SK-N-MC (cell line): Measurements from ENCODE around the gene TNRC6B.

Source experiments
- EZH2 ChIP-seq: fragments of 200-600 bp; sonication (generic); IDR thresholded peaks from one replicate; pipeline ENCODE4 v1.6.1; 2017; ENCODE audit warnings: antibody characterized with exemption
- FOXP2 ChIP-seq: optimal IDR thresholded peaks from 2 replicates; pipeline ENCODE3; 2011; ENCODE audit warnings: mild to moderate bottlenecking, moderate library complexity; ENCODE audit not compliant: insufficient read depth; ENCODE audit errors: extremely low read length, control extremely low read depth
- POLR2AphosphoS5 ChIP-seq: IDR thresholded peaks from 2 replicates; pipeline ENCODE4 v1.6.1; 2012; ENCODE audit warnings: mild to moderate bottlenecking, low read depth, low read length, borderline replicate concordance

- TF ChIP-seq POLR2AphosphoS5: no peak
- no peak for TF ChIP-seq EZH2
- TF ChIP-seq FOXP2: no peak
Measured at GRCh38 chr22:40263191-40263590, 85.5 kb downstream of the TNRC6B start.
